GM18508 (cell line): Measurements from ENCODE around the gene ABCA2.

Source experiments
- ATAC-seq: cut with Tn5 transposase; IDR thresholded peaks from one replicate; pipeline ENCODE4 v1.9.1; 2021; ENCODE audit warnings: moderate number of reproducible peaks; ENCODE audit not compliant: insufficient read depth, unreplicated experiment

Gene ABCA2

DNA sequence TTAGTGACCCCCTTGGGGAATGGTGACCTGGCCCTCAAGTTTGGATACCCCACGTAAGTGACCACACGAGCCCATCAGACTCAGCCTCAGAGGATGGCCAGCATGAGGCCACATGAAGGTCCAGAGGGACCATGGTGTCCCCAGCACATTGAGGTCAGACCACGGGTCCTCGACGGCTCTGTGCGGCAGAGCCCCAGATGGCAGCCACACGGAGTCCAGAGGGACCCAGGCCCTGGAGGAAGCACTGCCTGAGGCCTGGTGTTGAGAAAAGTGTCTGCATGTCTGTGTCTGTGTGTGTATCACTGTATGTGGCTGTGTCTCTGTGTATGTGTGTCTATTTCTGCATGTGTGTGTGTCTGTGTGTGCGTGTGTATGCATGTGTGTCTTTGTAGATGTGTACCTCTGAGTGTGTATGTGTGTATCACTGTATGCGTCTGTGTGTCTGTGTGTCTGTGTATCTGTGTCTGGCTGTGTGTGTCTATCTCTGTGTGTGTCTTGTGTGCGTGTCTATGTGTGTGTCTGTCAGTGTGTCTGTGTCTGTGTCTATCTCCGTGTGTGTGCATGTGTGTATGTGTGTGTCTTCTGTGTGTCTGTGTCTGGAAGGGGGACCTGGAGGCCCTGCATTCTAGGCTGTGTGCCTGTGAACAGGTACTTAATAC lies 44.3 kb downstream of the ABCA2 start:
- ATAC-seq, result no peak

DNA sequence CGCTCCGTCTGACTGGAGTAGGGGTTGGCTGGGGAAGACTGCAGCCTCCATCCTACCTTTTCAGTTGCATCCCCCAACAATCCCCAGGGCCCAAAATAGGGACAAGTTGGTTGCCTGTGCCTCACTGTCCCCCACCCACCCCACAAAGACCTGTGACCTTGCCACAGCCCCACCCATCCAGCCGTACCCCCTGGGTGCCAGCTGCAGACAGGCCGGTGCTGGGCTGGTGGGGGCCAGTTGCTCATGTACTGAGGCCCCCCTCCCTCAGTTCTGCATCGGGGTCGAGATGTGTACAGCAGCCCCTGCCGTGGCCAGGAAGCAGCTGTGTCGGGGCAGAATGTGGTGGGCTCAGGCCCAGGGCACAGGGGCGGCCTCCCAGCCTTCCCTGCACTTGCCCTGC lies 44.9 kb downstream of the ABCA2 start:
- ATAC-seq, result no peak

DNA sequence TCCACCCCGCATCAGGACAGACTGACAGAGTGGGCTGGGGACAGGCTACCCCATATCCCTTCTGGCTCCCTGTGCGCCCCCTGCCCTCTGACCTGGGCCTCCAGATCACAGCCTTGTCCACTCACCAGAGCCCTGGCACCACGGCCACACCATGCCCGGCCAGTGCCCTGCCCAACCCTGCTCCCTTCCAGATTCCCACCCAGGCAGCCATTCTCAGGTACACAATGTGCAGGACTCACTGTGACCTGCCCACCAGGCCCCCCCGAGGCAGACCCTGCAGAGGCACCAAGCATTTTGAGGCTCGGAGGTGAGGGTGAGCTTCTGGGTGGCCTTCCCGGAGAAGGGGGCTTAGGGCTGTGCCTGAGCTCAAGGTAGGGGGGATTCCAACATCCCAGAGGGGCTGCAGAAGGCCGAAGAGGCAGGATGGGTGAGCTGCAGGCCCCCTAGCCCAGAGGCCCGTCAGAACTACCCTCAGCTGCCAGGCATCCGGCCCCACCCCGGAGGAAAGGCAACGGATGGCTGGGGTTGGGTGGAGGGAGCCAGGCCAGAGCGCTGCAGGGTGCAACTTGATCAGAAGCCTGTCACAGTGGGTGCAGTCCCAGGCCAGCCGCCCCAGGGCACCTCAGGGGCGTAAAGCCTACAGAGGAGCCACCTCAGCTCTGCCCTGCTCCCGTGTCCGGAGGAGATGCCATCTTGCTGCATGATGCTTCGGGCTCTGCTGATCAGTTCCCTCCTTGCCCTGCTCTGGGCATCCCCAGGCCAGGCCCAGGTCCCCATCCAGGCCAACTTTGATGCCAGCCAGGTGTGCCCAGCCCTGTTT lies 45.6 kb downstream of the ABCA2 start, which contains the start of gene LCNL1:
Gene LCNL1, plus strand, starts transcription at position 762 of the 820 bp plus-strand sequence. CDS start 594 bp downstream, outside the sequence.
- ATAC-seq, result no peak

- no peak for ATAC-seq
These were observed 46.3 kb downstream of the ABCA2 start for GRCh38 chr9:136981588-136982231.

GRCh38 chr9:136980669-136981478 lies 47.2 kb downstream of the ABCA2 start:
- no peak for ATAC-seq

DNA sequence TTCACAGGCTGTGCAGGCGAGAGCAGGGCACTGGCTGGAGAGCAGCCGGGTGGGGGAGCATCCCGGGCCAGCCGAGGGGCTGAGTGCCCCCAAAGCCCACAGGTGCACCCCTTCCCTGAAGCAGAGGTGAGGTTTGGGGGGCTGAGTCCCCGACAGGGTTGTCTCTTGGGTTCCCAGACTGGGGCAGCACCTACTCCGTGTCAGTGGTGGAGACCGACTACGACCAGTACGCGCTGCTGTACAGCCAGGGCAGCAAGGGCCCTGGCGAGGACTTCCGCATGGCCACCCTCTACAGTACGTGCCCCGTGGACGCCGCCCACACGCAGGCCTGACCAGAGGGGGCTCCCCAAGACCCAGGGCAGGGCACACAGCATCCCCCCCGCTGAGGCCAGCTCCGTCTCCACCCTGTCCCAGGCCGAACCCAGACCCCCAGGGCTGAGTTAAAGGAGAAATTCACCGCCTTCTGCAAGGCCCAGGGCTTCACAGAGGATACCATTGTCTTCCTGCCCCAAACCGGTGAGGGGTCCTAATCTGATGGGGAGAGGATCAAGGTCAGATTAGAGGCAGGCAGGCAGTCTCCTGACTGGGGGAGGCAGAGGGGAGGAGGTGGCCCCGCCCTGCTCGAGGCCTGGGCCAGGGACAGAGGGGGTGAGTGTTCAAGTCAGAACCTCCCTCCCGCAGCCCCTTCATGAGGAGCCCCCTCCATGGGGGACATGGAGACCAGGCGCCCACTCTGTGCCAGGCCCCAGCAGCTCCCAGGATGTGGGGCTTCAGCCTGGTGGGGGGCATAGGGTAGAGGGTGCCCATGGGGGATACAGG lies 48.1 kb downstream of the ABCA2 start:
- no peak for ATAC-seq

GRCh38 chr9:136978865-136979544 lies 49.0 kb downstream of the ABCA2 start:
- ATAC-seq, result no peak

DNA sequence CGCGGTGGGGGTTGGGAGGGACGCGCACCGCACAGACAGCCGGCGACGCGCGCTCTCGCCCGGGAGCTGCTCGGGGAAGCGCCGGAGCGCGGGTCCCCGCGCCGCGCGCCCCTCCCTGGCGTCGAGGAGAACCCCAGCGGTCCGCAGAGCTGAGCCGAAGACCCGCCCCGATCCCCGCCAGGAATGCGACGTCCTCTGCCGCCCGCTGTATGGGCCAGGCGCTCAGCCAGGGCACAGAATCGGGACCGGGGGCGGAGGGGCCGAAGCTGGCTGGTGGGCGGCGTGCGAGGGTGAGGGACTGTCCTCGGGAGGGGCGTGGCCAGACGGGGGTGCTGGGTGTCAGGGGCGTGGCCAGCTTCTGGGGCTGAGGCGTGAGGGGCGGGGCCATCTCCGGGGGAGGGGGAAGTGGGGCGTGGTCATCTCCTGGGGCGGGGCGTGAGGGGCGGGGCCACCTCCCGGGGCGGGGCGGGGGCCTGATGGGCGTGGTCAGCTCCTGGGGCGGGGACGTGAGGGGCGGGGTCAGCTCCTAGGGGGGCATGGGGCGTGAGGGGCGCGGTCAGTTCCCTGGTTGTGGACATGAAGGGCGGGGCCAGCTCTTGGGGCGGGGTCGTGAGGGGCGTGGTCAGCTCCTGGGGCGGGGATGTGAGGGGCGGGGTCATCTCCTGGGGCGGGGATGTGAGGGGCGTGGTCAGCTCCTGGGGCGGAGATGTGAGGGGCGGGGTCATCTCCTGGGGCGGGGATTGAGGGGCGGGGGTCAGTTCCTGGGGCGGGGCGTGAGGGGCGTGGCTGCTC lies 49.8 kb downstream of the ABCA2 start:
- ATAC-seq, result no peak

DNA sequence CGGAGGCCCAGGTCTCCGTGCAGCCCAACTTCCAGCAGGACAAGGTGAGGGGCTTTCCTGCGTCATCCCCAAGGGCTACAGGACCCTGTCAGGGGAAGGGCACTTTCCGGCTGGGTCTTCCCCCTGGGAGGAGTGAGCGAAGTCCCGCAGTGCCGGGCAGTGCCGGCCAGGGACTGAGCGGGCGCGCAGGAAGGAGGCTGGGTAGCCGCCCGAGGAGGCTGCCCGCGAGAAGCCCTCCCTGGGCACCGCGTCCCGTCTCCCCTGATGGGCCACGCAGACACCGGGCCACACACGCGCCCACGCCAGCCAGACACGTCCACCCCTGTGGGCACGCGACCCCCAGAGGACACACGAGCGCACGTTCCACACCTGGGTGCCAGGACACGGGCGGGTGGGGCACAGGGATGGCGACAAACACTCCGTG lies 50.4 kb downstream of the ABCA2 start:
- no peak for ATAC-seq

- ATAC-seq, result no peak
These were observed 50.8 kb downstream of the ABCA2 start, which contains the start of gene PTGDS for GRCh38 chr9:136977223-136977622. PTGDS (plus strand) TSS chr9:136977504; CDS start chr9:136977579, 75 bp downstream.

GRCh38 chr9:136975644-136976043 lies 52.4 kb downstream of the ABCA2 start:
- no peak for ATAC-seq

- ATAC-seq, result no peak
These were observed 53.1 kb downstream of the ABCA2 start for GRCh38 chr9:136974817-136975535.

DNA sequence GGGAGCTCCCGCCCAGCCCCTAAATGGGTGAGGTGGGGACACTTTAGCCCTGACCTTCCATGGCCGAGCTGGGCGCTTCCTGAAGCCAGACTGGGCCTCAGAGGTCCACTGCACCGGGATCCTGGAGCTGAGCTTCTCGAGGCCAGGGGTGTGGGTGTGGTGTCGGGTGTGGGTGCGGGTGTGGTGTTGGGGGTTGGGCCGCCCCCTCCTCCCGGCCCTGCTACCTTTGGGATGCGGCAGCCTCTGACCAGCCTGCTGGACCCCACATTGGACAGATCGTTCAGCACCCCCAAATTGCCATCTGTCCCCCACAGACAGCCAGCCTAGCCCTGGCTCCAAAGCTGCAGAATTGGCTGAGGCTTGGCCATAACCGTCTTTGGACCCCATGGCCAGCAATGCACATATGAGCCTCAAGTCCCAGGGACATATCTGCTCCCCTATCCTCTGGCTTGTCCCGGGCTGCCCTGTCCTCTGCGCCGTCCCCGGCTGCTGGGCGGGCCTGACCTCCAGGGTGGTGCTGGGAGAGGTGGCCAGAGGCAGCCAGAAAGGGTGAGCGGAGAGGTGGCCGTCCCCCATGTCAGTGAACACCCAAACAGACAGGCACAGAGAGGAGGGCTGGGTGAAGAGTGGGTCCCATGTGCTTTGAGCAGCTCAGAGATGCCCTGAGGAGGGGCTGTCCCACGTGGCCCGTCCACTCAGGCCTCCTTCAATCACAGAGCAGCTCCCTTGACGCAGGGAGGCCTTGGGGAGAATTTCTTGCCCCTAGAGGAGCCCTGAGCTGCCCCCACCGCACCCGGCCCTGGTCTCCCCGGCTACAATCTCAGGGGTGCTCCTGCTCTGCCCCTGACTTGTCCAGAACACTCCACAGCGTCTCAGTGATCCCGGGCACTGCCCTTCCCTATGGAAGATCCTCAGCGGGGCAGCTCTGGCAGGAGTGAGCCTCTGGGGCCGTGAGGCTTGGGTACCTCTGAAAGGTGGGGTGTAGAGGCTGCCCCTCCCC lies 54.1 kb downstream of the ABCA2 start:
- ATAC-seq, result no peak

DNA sequence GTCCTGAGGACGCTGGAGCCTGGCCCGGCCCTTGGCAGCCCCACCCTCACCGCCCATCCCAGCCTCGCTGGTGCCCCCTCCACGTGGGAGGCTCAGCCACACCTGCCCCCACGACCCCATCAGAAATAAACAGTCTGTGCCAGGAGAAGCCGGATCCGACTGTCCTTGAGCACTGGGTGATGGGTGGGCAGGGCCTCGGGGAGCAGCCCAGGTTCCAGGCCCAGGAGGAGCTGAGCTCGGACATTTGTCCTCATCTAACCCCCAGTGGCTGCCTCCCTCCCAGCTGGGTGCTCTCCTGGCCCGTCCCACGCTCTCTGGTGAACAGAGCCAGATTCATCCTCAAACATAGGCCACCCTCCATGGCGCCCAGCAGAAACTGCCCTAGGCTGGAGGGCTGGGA lies 55.3 kb downstream of the ABCA2 start:
- ATAC-seq, result no peak

- no peak for ATAC-seq
These were observed 55.7 kb downstream of the ABCA2 start for GRCh38 chr9:136972335-136972734.

DNA sequence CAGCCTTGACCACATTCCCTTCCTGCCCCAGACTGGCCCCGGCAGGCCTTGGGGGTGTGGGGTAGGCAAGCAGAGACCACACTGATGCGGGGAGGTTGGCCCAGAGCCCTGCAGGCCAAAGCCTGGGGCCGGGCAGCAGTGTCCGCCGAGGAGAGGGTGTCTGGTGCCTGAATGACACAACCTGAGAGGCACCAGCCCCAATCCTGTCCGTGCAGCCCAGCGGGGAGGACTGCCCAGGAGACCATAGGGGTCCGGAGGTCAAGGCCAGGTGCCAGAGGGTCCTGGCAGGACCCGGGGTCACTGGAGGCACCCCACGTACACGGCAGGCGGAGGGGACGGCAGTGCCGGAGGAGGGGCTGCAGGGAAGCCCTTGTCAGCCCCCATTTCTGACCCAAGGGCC lies 56.3 kb downstream of the ABCA2 start:
- ATAC-seq, result no peak
